ENCODE results near the gene PLPP3. TPM values are rescaled to one million over a fixed set of nuclear protein-coding genes. Genes with fewer than 3 reads are reported as not detected.

The PLPP3 gene
- total RNA-seq, 1 donor from 2014 or later: 101 TPM

DNA sequence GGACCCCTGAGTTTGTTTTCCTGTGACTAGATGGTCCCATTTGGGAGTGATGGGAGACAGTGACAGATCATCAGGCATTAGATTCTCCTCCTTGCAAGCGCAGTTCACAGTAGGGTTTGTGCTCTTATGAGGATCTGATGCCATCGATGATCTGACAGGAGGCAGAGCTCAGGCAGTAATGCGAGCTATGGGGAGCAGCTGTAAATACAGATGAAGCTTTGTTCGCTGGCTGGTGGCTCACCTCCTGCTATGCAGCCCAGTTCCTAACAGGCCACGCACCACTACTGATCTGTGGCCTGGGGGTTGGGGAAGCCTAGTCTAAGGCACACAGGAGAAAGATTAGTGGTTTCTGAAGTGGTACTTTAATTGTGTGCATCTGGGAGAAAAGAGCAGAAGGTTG lies 7.1 kb upstream of the PLPP3 start:
- no peak overlapping the region for H3K4me3 ChIP-seq

DNA sequence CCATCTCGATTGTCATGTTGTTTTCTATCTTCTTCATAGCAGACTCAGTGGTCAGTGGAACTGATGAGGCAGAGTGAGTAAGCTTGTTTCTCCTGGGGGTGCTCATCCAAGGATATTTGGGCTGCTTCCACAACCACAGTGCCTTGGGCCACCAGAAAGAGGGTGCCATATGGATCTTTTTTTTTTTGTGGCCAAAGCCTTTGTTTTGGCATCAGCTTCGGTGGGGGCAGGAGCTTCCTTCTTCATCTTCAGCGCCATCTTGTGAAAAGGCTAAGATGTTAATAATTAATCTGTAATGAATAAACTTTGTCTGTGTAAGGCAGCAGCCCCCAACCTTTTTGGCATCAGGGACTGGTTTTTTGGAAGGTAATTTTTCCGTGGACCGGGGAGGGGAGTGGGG lies 6.6 kb upstream of the PLPP3 start:
- Histone ChIP-seq H3K27me3 (ENCODE audit: low read depth) (no peaks in the 10 kb centered on the region), H3K36me3 (no peaks in the 10 kb centered on the region), H3K27ac (replicated peaks) (no peak overlapping the region), H3K4me3 (no peak overlapping the region), H3K9me3 (replicated peaks) (no peaks in the 10 kb centered on the region), H3K4me1 (no peaks in the 10 kb centered on the region)
- DNase-seq: no peak
- intact Hi-C loops (cut with micrococcal nuclease): loop anchor here (2.0 to 10.0 kb wide), 2 partner anchors 1211 to 1301 kb away; no protein-coding TSS in a partner anchor
- TF ChIP-seq, protein P1, sequence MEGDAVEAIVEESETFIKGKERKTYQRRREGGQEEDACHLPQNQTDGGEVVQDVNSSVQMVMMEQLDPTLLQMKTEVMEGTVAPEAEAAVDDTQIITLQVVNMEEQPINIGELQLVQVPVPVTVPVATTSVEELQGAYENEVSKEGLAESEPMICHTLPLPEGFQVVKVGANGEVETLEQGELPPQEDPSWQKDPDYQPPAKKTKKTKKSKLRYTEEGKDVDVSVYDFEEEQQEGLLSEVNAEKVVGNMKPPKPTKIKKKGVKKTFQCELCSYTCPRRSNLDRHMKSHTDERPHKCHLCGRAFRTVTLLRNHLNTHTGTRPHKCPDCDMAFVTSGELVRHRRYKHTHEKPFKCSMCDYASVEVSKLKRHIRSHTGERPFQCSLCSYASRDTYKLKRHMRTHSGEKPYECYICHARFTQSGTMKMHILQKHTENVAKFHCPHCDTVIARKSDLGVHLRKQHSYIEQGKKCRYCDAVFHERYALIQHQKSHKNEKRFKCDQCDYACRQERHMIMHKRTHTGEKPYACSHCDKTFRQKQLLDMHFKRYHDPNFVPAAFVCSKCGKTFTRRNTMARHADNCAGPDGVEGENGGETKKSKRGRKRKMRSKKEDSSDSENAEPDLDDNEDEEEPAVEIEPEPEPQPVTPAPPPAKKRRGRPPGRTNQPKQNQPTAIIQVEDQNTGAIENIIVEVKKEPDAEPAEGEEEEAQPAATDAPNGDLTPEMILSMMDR (IDR thresholded peaks at IDR 0.05; ENCODE audit: borderline replicate concordance): no peak

More for the DNA sequence above, 7.1 kb upstream of the PLPP3 start:
- H3K27me3 ChIP-seq (ENCODE audit: low read depth): no peaks in the 10 kb centered on the region
- no peaks in the 10 kb centered on the region for H3K4me1 ChIP-seq
- H3K36me3 ChIP-seq: no peaks in the 10 kb centered on the region
- DNase-seq: no peak
- intact Hi-C loops (cut with micrococcal nuclease): loop anchor here (10.0 kb wide), 1 partner anchor 1212 kb away; no protein-coding TSS in a partner anchor
- no peak overlapping the region for H3K27ac ChIP-seq (replicated peaks)
- TF ChIP-seq, protein P1 (IDR thresholded peaks at IDR 0.05; ENCODE audit: borderline replicate concordance): no peak
- no peaks in the 10 kb centered on the region for H3K9me3 ChIP-seq (replicated peaks)

GRCh38 chr1:56584910-56585528 lies 5.7 kb upstream of the PLPP3 start:
- DNase-seq: no peak
- Histone ChIP-seq H3K27me3 (ENCODE audit: low read depth) (no peaks in the 10 kb centered on the region), H3K4me1 (peaks cover 7% of the 10 kb centered on the region), H3K9me3 (replicated peaks) (no peaks in the 10 kb centered on the region), H3K27ac (replicated peaks) (no peak overlapping the region), H3K4me3 (no peak overlapping the region), H3K36me3 (no peaks in the 10 kb centered on the region)
- TF ChIP-seq, protein P1 (IDR thresholded peaks at IDR 0.05; ENCODE audit: borderline replicate concordance): peak; percentile 93
- intact Hi-C loops (cut with micrococcal nuclease): loop anchor here (2.0 to 10.0 kb wide), 2 partner anchors 1210 to 1300 kb away; no protein-coding TSS in a partner anchor

- TF ChIP-seq, protein P1 (IDR thresholded peaks at IDR 0.05; ENCODE audit: borderline replicate concordance): no peak
- no peak overlapping the region for H3K4me3 ChIP-seq
- no peaks in the 10 kb centered on the region for H3K9me3 ChIP-seq (replicated peaks)
- intact Hi-C loops (cut with micrococcal nuclease): loop anchor here (2.0 to 10.0 kb wide), 2 partner anchors 1209 to 1299 kb away; no protein-coding TSS in a partner anchor
- H3K4me1 ChIP-seq: peaks cover 13% of the 10 kb centered on the region
- DNase-seq: no peak
- no peaks in the 10 kb centered on the region for H3K27me3 ChIP-seq (ENCODE audit: low read depth)
- no peaks in the 10 kb centered on the region for H3K36me3 ChIP-seq
- H3K27ac ChIP-seq (replicated peaks): no peak overlapping the region
Observed at GRCh38 chr1:56583957-56584468, 4.7 kb upstream of the PLPP3 start.

DNA sequence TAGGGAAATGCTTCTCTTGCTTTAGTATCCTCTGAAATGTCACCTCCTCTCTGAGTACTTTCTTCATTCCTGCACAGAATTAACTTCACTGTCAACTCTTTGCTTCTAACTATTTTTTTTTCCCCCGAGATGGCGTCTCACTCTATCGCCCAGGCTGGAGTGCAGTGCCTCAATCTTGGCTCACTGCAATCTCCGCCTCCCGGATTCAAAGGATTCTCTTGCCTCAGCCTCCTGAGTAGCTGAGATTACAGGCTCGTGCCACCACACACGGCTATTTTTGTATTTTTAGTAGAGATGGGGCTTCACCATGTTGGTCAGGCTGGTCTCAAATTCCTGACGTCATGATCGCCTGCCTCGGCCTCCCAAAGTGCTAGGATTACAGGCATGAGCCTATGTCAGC lies 1.4 kb upstream of the PLPP3 start:
- no peak for DNase-seq
- Histone ChIP-seq H3K36me3 (no peaks in the 10 kb centered on the region), H3K4me3 (no peak overlapping the region), H3K9me3 (replicated peaks) (no peaks in the 10 kb centered on the region), H3K27ac (replicated peaks) (no peak overlapping the region), H3K27me3 (ENCODE audit: low read depth) (no peaks in the 10 kb centered on the region), H3K4me1 (peaks cover 43% of the 10 kb centered on the region)
- TF ChIP-seq, protein P1 (IDR thresholded peaks at IDR 0.05; ENCODE audit: borderline replicate concordance): no peak
- intact Hi-C loops (cut with micrococcal nuclease): loop anchor here (10.0 kb wide), 1 partner anchor 1206 kb away; no protein-coding TSS in a partner anchor

Measured in left ventricle myocardium inferior (tissue), 1 donor.